ENCODE data around the gene APIP.
A peak's percentile ranks its signal among the peaks of the same experiment; 100 is the strongest.
"Not testable (repeated sequence)": the region's sequence is repeated elsewhere in the genome, so short reads cannot be mapped to it uniquely, and the experiment has no call there.

The APIP gene

DNA sequence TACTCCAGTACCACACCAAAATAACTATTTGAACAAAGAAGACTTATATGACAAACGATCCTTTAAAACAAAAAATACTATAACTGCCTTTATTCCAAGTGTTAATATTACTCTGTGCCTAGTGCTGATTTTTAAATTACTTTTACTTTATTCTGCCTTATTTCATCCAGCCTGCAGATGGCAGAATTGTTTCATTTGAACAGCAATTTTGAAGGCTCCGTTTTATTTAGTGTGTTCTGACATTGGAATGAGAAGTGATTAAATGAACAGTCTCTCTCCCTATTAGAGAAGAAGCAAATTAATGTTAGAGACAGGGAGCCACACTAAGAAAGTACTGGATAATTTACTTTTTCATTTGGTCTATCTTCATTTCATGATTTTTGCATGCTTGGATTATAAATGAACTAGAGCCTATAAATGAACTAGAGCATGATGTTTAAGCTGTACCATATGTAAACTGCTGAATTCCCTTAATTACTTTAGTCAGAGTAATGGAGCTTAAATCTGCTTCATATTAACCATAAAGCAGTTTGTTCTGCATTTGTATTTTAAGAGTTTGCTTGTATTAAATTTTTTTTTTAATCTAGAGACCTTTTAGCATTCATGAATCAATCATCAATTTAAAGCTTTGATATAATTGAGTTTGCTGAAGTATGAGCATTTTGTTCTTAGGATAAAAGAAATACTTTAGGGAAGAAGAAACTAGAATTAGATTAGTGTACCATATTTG lies 10.1 kb upstream of the APIP start:
- DNase-seq (ENCODE audit: low read depth in 3 of 3) = no peak

DNA sequence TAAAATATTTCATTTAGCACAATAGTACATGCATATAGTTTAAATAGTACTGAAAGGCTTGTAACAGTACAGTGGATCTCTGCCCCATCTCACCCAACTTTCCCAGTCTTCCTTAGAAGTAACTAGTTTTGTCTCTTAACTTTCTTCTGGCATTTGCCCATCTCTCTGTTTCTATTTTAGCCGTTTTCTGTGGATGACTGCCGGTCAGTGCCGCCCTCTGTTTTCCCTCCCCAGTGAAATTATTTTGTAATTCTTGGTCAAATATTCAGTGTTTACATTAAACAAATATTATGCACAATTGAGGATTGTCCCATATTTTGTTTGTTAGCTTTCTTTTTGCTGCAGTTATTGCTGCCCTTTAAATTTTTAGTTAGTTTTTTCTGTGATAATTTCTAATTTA lies 8.5 kb upstream of the APIP start:
- no peak for DNase-seq (ENCODE audit: low read depth in 3 of 3)

DNA sequence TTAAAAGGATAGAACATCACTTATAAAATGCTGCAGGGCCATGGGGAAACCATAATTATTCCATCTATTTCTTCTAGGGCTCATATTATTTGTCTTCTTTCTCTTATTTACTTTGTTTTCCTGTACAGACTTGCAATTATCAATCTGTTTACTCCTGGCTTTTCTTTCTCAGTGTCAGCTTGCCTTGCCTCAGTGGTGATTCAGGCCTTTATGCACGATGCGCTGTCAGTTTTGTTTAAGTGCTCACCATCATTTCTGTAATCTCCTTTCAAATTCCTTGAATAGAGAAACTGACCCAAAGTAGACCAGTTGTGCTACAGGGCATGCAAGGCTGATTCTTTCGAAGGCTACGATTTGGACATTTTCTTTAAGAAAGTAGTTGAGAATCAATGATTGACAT lies 5.0 kb upstream of the APIP start:
- DNase-seq (ENCODE audit: low read depth in 3 of 3) = no peak

DNA sequence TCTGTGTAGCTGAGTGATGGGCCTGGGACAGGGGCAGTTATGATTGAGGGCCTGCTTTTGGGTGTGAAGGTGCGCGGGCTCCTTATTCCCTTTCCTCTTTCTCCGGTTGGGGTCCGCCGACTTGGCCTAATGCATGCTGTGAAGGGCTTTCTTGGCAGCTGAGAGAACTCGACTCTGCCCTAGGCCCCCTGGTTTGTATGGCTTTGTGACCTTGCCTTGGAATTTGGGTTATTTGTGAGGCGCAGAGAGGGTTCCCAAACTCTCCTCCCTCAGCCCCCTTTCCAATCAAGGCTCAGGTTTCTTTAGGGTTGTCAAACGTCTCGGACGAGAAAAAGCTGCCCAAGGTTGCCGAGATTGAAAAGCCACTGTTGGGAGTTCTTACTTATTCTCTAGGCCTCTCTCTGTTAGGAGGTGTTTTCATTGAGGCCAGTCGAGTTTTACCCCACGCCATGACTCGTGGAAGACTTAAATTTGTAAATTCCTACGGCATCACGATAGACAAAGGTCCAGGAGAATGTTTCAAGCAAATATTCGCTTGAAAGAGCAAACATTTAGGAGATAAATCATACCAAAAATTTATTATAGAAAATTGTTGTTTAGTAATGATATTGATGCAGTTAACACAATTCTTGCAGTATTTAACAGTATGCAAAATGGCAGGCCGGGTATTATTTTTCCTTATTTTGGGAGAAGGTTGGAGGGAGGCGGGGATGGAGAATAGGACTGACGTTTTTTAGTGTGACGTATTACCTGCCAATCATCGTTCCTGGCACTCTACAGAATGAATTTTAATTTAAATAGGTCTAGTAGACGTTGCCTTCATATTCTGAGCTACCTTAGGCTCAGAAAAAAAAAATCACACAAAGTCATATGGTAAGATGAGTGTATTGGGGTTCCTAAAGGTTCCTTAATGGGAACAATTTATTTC lies 928 bp upstream of the APIP start:
- DNase-seq (ENCODE audit: low read depth in 3 of 3) = no peak

DNA sequence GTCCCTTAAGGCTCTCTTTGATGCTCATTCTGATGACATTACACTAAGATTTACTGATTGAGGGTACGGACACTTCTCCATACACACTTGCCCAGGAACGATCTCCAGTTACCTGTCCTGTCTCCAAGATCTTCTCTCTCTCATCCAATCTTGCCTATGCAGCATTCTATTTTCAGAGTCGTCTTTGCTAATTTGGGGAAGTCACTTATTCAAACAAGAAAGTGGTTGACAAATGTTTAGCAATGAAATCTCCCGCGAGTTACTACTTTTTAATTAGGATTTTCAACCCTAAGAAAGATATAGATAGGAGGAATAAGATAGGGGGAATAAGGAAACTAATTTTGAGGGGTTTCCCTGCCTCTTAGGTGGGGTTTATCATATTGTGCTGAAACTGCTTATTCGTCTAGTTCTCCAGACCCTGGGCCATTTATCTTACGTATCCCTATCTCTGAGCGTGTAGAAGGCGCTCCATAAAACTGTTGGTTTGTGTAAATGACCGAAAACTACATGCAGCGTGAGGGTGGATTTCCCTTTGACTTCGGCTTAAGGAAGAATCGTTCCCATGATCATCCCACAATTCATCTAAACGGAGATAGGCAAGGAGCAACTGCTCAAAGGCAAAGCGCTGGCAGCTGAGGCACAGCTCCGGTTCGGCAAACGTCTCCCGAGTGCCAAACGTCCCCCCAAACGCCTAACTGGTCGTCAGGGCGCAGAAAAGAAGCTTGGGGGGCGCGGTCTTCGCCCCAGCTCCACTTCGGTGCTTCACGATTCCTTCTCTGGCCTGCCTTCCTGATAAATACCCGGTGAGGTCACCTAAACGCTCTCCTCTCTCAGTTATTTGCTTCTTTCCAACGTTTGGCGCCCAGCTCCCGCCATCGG lies 804 bp downstream of the APIP start:
- DNase-seq (ENCODE audit: low read depth in 3 of 3) = peak in 1 of 3 experiments; percentile 1

DNA sequence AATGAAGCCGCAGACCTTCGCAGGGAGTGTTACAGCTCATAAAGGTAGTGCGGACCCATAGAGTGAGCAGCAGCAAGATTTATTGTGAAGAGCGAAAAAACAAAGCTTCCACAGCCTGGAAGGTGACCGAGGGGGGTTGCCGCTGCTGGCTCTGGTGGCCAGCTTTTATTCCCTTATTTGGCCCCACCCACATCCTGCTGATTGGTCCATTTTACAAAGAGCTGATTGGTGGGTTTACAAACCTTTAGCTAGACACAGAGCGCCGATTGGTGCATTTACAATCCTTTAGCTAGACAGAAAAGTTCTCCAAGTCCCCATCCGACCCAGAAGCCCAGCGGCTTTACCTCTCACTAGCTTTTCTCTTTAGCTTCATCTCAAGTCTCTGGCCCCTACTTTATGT lies 2.6 kb downstream of the APIP start:
- not testable (repeated sequence) for DNase-seq (ENCODE audit: low read depth in 3 of 3)

DNA sequence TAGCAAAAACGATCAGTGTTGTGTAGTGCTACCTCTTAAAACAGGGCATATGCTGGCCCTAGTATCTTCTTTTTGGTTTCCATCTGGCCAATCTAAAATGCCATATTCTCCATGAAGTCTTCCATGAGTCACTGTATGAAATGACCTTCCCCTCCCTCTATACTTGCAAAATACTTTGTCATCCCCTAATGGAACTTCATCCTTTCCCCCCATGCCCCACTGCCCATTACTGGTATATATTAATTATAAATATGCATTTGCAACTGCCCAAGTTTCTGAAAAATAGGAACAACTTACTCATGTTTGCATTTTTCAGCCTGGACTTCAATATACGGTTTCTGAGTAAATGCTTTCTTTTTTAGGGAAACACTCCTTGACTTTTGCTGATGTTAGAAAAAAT lies 4.5 kb downstream of the APIP start:
- no peak for DNase-seq (ENCODE audit: low read depth in 3 of 3)

DNA sequence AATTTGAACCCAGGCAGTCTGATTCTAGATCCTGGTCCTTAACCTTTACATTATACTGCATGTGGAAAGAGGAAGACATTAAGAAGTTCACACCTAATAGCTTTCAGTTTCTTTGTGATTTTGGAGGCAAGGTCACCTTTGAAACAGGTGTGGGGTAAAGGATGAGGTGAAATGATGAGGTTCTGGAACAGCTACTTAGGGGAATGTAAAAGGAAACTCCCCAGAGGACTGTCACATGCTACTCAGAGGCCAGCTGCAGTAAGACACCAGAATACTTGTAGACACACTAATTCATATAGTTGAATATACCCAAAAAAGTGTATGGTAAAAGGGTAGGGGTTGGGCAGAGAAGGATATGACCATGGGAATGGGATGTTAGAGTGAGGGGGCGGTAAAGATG lies 5.4 kb downstream of the APIP start:
- DNase-seq (ENCODE audit: low read depth in 3 of 3) = no peak

DNA sequence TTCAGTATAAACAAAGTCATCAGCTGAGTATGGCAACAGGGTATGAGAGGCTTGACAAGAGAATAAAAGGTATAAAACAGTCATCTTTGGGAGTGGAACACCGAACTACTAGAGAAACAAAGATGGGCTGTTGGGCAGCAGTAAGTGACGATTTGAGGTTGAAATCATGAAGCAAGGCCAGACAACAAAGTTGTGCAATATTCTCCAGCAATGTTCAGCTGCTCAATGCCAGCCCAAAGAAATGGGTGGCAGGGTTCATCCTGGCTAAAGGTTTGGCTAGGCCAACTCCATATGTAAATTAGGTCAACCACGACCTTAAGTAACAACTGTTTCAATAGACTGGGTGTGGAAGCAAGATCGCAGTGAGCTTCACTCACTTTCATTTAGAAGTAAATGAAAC lies 6.2 kb downstream of the APIP start:
- DNase-seq (ENCODE audit: low read depth in 3 of 3) = no peak

DNA sequence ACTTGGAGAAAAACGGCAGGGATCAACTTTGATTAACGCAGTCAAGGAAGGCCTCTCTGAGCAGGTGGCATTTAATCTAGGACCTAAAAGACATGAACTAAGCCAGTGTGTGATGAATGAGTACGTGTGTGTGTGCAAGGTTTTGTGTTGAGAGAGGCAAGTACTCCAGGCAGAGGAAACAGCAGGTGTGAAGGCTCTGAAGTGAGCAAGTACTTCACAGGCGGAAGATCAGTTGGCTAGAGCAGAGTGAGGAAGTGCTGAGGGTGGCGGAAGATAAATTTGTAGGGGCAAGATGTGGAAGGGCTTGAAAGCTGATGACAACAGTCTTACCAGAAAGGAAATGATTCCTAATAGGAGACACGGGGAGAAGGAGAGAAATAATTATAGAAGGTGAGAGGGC lies 6.8 kb downstream of the APIP start:
- DNase-seq (ENCODE audit: low read depth in 3 of 3) = no peak

DNA sequence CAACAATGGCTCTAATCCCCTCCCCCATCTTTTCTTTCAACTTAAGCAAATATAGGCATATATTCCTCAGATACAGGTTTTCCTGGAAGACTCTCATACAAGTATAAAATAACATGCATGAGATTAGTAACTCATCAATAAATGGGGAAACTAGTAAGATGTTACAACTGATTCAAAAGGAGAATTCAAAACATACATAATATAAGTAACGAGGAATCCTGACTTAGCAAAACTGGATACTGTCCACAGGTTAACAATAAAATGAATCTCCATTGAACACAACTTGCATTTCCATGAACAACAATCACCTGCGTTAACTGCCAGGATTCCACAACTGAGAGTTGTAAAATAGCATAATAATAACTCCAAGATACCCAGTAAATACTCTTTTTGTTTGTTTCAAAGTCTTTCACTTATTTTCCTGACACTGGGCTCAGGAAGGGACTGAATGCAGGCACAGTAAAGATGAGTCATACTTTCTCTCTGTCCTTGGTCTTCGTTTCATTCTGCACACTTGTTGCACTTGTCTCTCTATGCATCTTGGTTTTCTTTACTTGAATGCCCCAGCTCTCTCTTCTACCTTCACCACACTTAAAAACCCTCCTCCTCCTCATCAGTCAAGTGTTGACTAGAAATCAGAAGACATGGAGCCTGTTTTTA lies 8.1 kb downstream of the APIP start:
- DNase-seq (ENCODE audit: low read depth in 3 of 3) = no peak

DNA sequence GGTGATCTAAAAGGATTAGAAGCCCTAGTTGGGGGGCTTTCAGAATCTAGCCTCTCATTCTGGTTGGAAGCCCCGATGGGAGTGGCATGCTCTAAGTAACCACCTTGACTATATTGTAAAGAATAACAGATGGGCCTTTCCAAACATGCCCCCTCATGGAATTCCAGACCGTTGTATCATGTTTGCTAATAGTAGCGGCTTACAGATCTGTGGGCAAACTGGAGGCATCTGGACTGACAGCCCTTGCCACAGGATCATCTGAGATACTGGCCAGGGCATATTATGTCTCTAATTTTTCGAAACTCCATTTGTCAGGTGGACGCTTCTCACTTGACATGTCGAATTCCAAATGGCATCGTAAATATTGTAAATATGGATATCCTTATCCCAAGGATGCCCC lies 10.5 kb downstream of the APIP start:
- no peak for DNase-seq (ENCODE audit: low read depth in 3 of 3)

DNA sequence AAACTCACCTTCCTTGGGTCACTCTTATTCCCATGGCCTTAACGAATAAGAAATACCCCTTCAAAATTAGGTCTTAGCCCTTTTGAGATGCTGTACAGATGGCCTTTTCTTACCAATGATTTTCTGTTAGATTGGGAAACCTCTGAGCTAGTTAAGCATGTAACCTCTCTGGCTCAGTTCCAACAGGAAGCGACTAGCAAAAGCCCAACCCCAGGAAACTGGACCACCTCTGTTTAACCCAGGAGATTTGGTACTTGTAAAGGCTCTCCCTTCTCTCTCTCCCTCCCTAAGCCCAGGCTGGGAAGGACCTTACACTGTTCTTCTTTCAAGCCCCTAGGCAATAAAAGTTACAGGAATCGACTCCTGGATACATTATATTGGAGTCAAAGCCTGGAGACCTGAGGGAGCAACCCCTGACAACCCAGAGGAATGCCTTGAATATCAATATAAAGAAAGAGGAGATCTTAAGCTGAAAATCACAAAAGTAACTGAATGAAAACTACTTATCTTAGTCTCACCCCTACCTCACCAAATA lies 11.7 kb downstream of the APIP start:
- DNase-seq (ENCODE audit: low read depth in 3 of 3) = no peak

DNA sequence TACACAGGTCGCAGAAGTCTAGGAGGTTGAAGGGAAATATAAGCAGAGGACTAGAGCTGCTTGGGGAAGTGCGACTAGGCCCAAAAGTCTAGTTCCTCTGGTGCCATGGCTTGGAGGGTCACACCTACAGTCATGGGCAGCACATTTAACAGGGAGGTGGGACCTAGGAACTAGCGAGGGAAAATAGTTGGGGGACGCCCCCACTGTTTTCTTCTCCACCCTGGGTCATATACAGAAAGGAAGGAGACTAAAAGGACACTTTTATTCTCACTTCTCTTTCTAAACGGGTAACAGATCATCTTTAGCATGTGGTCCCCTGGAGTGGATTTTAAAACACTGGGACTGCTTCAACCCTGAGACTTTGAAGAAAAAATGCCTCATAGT lies 16.6 kb downstream of the APIP start:
- DNase-seq (ENCODE audit: low read depth in 3 of 3) = no peak

DNA sequence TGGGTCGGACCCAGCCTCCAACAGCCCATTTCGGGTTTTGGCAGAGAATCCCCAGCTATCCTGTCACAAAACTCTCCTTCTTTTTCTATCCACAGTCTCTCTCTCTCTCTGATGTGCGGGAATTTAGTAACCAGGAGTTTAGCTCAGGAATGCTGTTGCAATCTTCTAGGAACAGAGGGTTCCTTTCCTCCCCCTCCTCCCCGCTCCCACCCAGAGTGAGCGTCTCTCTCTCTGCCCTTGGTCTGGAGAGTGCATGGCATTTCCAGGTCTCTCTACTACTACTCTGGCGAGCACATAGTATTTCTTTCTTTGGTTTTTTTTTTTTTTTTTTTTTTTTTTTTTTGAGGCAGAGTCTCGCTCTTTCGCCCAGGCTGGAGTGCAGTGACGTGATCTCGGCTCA lies 17.7 kb downstream of the APIP start:
- no peak for DNase-seq (ENCODE audit: low read depth in 3 of 3)

DNA sequence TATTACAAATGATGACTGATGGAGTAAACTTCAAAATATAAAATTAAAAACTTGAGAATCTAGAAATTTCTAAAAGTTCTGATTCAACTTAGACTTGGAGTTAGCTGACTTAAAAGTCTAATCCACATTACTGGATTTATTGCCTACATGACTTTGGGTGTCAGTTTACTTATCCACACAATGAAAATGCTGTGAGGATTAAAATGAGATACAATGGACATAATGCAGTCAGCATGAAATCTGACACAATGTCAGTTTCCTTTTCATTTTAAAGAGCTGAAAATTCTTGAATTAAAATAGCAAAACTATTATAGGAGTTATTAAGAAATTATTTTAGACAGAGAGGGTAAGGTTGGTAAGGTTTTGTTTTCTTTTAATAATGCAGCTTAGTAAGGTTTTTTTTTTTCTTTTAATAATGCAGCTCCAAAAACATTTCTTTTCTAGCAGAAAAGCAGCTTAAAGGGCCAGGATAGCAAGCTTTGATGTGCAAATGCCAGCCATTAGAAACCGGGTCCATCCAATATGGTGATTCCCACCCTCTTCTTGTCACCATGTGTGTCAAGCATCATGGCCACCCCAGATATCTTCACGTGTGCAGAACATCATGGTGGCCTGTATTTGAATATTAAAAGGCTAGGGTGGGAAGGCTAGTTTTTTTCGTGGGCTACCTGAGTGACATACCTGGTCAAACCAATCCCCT lies 18.9 kb downstream of the APIP start:
- no peak for DNase-seq (ENCODE audit: low read depth in 3 of 3)

DNA sequence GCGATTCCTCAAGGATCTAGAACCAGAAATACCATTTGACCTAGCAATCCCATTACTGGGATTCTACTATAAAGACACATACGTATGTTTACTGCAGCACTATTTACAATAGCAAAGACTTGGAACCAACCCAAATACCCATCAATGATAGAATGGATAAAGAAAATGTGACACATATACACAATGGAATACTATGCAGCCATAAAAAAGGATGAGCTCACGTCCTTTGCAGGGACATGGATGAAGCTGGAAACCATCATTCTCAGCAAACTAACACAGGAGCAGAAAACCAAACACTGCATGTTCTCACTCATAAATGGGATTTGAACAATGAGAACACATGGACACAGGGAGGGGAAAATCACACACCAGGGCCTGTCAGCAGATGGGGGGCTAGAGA lies 20.0 kb downstream of the APIP start:
- not testable (repeated sequence) for DNase-seq (ENCODE audit: low read depth in 3 of 3)

DNA sequence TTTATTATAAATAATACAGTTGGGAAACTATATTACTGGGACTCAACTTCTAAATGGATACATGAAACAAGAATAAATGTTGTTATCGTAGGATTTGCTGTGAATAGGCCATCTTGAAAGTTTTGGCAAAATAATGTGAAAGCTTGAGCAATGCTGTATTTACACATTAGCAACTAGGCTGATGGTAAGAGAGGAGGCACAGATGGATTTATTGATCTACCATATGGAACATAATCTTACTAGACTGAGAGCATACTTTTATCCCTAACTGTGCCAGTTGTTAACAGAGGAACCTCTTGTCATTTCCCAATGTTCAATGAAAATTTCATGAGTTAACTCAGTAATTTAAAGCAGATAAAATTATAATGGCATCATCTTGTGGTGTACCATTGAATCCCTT lies 22.8 kb downstream of the APIP start:
- no peak for DNase-seq (ENCODE audit: low read depth in 3 of 3)

DNA sequence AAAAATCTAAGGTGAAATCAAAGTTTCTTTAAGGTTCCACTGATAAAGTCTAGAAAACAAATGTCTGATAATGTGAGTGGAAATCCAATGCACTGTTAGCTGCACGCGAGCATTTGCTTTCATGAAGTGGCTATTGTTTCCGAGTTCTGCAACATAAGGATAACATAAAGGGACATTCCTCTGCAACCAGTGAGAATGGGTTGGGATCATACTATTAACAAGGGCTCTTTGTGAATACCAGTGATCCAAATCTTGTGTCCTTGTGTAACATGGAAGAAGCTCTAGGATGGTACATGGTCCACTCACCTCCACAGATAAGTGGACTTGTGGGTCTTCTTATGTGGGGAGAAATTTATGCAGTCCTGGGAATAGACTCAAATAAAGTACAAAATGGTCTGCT lies 24.6 kb downstream of the APIP start:
- DNase-seq (ENCODE audit: low read depth in 3 of 3) = no peak

DNA sequence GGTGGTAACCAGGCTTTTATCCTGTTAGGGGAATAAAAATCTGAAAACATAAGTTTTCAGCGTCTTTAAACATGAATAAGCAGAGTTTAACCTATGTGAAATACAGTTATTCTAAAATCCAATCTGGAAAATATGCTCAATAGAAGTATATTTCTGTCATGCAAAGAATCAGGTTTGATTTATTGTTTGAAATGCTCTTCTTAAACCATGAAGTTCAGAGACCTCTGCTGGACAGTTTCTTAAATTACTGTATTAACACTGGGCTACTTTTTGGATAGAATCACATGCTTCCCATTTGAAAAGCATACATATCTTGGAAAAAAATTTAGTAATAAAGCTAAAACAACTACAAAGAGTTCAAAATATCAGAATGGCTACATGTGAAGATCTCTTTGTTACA lies 25.4 kb downstream of the APIP start:
- no peak for DNase-seq (ENCODE audit: low read depth in 3 of 3)

DNA sequence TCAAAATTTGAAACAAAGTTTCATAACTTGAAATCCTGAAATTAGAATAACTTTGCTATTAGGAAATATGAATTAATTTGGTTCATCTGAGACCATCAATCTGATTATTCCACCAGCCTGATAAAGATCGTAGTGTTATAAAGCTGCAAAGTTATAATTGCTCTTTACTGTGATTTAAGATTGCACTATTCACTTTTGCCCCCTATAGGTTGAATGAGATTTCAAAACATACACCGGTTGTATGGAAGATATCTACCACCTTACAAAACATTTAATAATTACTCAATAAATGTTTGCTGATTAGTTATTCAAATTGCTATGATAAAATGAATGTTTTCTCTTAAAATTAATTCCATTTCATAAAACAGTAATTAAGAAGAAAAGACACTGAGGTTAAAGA lies 26.1 kb downstream of the APIP start:
- DNase-seq (ENCODE audit: low read depth in 3 of 3) = no peak
